GM12878 (cell line): Measurements from ENCODE around the gene SMC1B. TPM values are rescaled to one million over a fixed set of nuclear protein-coding genes. Genes with fewer than 3 reads are reported as not detected.
A peak's percentile ranks its signal among the peaks of the same experiment; 100 is the strongest.

Source experiments
- ESRRA ChIP-seq: IDR thresholded peaks from 2 replicates; pipeline ENCODE4 v1.6.1; 2012; ENCODE audit warnings: mild to moderate bottlenecking, low read length, improper control_type of control experiment
- FOXM1 ChIP-seq: IDR thresholded peaks from 2 replicates; pipeline ENCODE4 v1.6.1; 2012; ENCODE audit warnings: low read depth, mild to moderate bottlenecking, inconsistent platforms, low read length, moderate library complexity
- GABPA ChIP-seq: IDR thresholded peaks from 2 replicates; pipeline ENCODE4 v1.6.1; 2014; ENCODE audit warnings: antibody characterized with exemption, low read depth, mild to moderate bottlenecking, inconsistent platforms
- HCFC1 ChIP-seq: fragments of 150-350 bp; IDR thresholded peaks from 2 replicates; pipeline ENCODE4 v1.6.1; 2014; ENCODE audit warnings: low read length
- HDAC2 ChIP-seq: fragments of 200-600 bp; sonication (generic); IDR thresholded peaks from 2 replicates; pipeline ENCODE4 v1.6.1; 2017
- HDAC6 ChIP-seq: fragments of 200-600 bp; sonication (generic); IDR thresholded peaks from one replicate; pipeline ENCODE4 v1.8.0; 2017; ENCODE audit warnings: antibody characterized with exemption; ENCODE audit not compliant: unreplicated experiment
- KAT2A ChIP-seq: conservative IDR thresholded peaks from 2 replicates; pipeline ENCODE4 v1.6.1; 2011; ENCODE audit warnings: low read depth, low read length; ENCODE audit not compliant: control insufficient read depth
- LARP7 ChIP-seq: fragments of 450-650 bp; IDR thresholded peaks from 2 replicates; pipeline ENCODE4 v1.6.1; 2017; ENCODE audit warnings: mild to moderate bottlenecking
- MLLT1 ChIP-seq: fragments of 450-650 bp; IDR thresholded peaks from 2 replicates; pipeline ENCODE4 v1.6.1; 2016; ENCODE audit warnings: mild to moderate bottlenecking
- MTA3 ChIP-seq: IDR thresholded peaks from 2 replicates; pipeline ENCODE4 v1.6.1; 2012; ENCODE audit warnings: low read length, inconsistent platforms, borderline replicate concordance
- MXI1 ChIP-seq: fragments of 150-350 bp; IDR thresholded peaks from 2 replicates; pipeline ENCODE4 v1.6.1; 2011; ENCODE audit warnings: low read depth, mild to moderate bottlenecking, inconsistent platforms, low read length, improper control_type of control experiment
- MYC ChIP-seq: IDR thresholded peaks from 2 replicates; pipeline ENCODE4 v1.6.1; 2011; ENCODE audit warnings: mild to moderate bottlenecking, low read length, moderate library complexity, inconsistent platforms; ENCODE audit not compliant: insufficient read depth, insufficient replicate concordance, insufficient read length, severe bottlenecking
- NR2C2 ChIP-seq: IDR thresholded peaks from 2 replicates; pipeline ENCODE4 v1.6.1; 2011; ENCODE audit warnings: borderline replicate concordance, low read depth; ENCODE audit not compliant: control insufficient read depth, insufficient read length
- NRF1 ChIP-seq: conservative IDR thresholded peaks from 2 replicates; pipeline ENCODE4 v1.6.1; 2011; ENCODE audit warnings: mild to moderate bottlenecking, low read depth, low read length, improper control_type of control experiment
- PAX5 ChIP-seq: IDR thresholded peaks from 2 replicates; pipeline ENCODE4 v1.6.1; 2011; ENCODE audit warnings: low read depth, low read length, borderline replicate concordance
- SMAD1 ChIP-seq: fragments of 450-650 bp; IDR thresholded peaks from 2 replicates; pipeline ENCODE4 v1.6.1; 2018; ENCODE audit warnings: mild to moderate bottlenecking, low read depth; ENCODE audit not compliant: partially characterized antibody
- STAT3 ChIP-seq: IDR thresholded peaks from 2 replicates; pipeline ENCODE4 v1.6.1; 2011; ENCODE audit warnings: low read depth, low read length, improper control_type of control experiment
- TBL1XR1 ChIP-seq: IDR thresholded peaks from 2 replicates; pipeline ENCODE4 v1.6.1; 2012; ENCODE audit warnings: low read depth, low read length, improper control_type of control experiment
- TCF12 ChIP-seq: IDR thresholded peaks from 2 replicates; pipeline ENCODE4 v1.6.1; 2011; ENCODE audit warnings: low read depth, mild to moderate bottlenecking, low read length
- ZNF24 ChIP-seq: fragments of 450-650 bp; IDR thresholded peaks from 2 replicates; pipeline ENCODE4 v1.6.1; 2017; ENCODE audit warnings: antibody characterized with exemption, mild to moderate bottlenecking
- polyA plus RNA-seq, 11 experiments: library from polyadenylated mRNA; depleted of rRNA in 4 of 11; unstranded in 6 of 11; stranded (reverse) in 5 of 11; fragments of >200 nt; fragmentation: Nextera tagmentation in 4 of 11; fragmentation: Illumina TruSeq in 1 of 11; extraction: Ambion mirVana in 4 of 11; extraction: Trizol in 1 of 11; gene quantifications; 1 replicate in 1 of 11; 2 replicates in 10 of 11; pipeline versions ENCODE4 v1.2.1 to v1.2.3, GENCODE V29; 2011 to 2016; ENCODE audit warnings: inconsistent platforms in 2 of 11, missing spikeins in 2 of 11, low read depth in 1 of 11
- total RNA-seq, 4 experiments: library from RNA; depleted of rRNA in 3 of 4; stranded (reverse); fragments of >200 nt in 3 of 4; fragmentation: Illumina TruSeq in 1 of 4; extraction: Trizol in 1 of 4; gene quantifications; 2 replicates each; pipeline versions ENCODE4 v1.2.1 to v1.2.3, GENCODE V29; 2013 to 2021
- TF ChIP-seq, protein P1 (sequence below): fragments of 450-650 bp; IDR thresholded peaks from 2 replicates; pipeline ENCODE4 v1.6.1; 2017; ENCODE audit warnings: mild to moderate bottlenecking, low read depth, inconsistent platforms; ENCODE audit not compliant: poor library complexity, severe bottlenecking
- TF ChIP-seq, protein P2 (sequence below): IDR thresholded peaks from 2 replicates; pipeline ENCODE4 v1.6.1; 2012; ENCODE audit warnings: low read depth, low read length, improper control_type of control experiment
- TF ChIP-seq, protein P3 (sequence below): fragments of 450-650 bp; formaldehyde crosslinking; IDR thresholded peaks from 2 replicates; pipeline ENCODE4 v1.5.0; 2022; ENCODE audit warnings: mild to moderate bottlenecking, missing genetic modification characterization

SMC1B gene
- total and polyA plus RNA-seq, 10 of the 15 experiments (the other 5 are each of a cell fraction or from before 2014, with no cell fraction given) = not detected

DNA sequence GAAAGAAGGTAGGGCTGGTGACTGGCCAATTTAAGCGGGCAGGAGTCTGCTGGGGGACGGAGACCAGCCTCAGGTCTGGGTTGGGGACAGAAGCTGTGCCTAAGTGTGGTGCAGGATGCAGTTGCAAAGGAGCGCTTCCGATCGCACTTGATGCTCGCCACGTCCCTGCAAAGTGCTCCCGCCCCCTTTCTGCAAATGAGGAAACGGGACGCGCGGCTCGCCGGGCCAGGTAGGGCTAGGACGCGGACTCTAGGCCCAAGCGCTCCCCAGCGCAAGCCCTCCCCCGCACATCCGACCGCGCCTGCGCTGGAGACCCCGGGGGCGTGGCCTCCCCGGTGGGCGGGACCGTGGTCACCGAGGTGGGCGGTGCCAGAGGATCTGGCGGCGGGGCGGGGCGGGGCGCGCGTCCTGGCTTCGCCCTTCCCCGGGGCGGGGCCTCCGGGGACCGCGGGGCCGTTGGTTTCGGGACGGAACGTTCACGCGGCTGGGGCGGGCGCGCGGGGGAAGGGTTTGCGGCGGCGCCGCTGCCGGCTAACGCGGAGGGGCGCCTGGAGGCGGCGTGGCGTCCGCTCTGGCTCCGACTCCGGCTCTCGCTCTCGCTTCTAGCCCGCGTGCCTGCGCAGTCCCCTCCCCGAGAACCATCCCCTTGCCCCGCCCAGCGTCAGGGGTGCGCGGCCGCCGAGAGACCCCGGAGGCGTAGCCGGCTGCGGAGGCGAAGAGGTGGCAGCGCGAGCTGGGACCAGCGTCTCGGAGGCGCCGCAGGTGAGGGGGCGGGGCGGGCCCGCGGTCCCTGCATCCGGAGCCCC, 103.8 kb downstream of the SMC1B start, which contains the start of gene FAM118A (continued):
- TF ChIP-seq, protein P1, sequence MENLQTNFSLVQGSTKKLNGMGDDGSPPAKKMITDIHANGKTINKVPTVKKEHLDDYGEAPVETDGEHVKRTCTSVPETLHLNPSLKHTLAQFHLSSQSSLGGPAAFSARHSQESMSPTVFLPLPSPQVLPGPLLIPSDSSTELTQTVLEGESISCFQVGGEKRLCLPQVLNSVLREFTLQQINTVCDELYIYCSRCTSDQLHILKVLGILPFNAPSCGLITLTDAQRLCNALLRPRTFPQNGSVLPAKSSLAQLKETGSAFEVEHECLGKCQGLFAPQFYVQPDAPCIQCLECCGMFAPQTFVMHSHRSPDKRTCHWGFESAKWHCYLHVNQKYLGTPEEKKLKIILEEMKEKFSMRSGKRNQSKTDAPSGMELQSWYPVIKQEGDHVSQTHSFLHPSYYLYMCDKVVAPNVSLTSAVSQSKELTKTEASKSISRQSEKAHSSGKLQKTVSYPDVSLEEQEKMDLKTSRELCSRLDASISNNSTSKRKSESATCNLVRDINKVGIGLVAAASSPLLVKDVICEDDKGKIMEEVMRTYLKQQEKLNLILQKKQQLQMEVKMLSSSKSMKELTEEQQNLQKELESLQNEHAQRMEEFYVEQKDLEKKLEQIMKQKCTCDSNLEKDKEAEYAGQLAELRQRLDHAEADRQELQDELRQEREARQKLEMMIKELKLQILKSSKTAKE = no peak
- TF ChIP-seq ESRRA (no peak), NR2C2 (no peak), FOXM1 (no peak), HDAC2 (no peak), NRF1 (peak; percentile 75), STAT3 (no peak), MYC (peak; percentile 30), MXI1 (peak; percentile 86), LARP7 (peak; percentile 49), MLLT1 (0 out of 2 replicates have a peak, but pooled peaks have one; percentile 51), TBL1XR1 (peak; percentile 39; the same call in 1 of the 2 replicates), ZNF24 (no peak), GABPA (0 out of 2 replicates have a peak, but pooled peaks have one; percentile 34), SMAD1 (no peak), KAT2A (no peak), HDAC6 (peak; percentile 19), TCF12 (peak; percentile 51; the same call in 1 of the 2 replicates), PAX5 (peak; percentile 19; the same call in 1 of the 2 replicates), MTA3 (no peak), HCFC1 (peak; percentile 62)
- TF ChIP-seq, protein P2, sequence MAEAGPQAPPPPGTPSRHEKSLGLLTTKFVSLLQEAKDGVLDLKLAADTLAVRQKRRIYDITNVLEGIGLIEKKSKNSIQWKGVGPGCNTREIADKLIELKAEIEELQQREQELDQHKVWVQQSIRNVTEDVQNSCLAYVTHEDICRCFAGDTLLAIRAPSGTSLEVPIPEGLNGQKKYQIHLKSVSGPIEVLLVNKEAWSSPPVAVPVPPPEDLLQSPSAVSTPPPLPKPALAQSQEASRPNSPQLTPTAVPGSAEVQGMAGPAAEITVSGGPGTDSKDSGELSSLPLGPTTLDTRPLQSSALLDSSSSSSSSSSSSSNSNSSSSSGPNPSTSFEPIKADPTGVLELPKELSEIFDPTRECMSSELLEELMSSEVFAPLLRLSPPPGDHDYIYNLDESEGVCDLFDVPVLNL = no peak
- TF ChIP-seq, protein P3, sequence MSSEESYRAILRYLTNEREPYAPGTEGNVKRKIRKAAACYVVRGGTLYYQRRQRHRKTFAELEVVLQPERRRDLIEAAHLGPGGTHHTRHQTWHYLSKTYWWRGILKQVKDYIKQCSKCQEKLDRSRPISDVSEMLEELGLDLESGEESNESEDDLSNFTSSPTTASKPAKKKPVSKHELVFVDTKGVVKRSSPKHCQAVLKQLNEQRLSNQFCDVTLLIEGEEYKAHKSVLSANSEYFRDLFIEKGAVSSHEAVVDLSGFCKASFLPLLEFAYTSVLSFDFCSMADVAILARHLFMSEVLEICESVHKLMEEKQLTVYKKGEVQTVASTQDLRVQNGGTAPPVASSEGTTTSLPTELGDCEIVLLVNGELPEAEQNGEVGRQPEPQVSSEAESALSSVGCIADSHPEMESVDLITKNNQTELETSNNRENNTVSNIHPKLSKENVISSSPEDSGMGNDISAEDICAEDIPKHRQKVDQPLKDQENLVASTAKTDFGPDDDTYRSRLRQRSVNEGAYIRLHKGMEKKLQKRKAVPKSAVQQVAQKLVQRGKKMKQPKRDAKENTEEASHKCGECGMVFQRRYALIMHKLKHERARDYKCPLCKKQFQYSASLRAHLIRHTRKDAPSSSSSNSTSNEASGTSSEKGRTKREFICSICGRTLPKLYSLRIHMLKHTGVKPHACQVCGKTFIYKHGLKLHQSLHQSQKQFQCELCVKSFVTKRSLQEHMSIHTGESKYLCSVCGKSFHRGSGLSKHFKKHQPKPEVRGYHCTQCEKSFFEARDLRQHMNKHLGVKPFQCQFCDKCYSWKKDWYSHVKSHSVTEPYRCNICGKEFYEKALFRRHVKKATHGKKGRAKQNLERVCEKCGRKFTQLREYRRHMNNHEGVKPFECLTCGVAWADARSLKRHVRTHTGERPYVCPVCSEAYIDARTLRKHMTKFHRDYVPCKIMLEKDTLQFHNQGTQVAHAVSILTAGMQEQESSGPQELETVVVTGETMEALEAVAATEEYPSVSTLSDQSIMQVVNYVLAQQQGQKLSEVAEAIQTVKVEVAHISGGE (CRISPR knock-in tag) = peak; percentile 86
